K562 (cell line): ENCODE results near the gene TBC1D2.

ENCODE experiments used
- CCAR2 ChIP-seq: fragments of 200-400 bp; formaldehyde crosslinking; IDR thresholded peaks from 2 replicates; pipeline ENCODE4 v1.6.1; 2017; ENCODE audit warnings: mild to moderate bottlenecking, low read depth, low read length
- PRDM10 ChIP-seq: fragments of 450-650 bp; IDR thresholded peaks from 2 replicates; pipeline ENCODE4 v1.6.1; 2018; ENCODE audit not compliant: partially characterized antibody
- ZNF3 ChIP-seq: fragments of 250-450 bp; sonication (Bioruptor Pico); IDR thresholded peaks from 2 replicates; pipeline ENCODE4 v1.5.0; 2021; ENCODE audit warnings: mild to moderate bottlenecking, moderate library complexity

- TF ChIP-seq ZNF3 (CRISPR knock-in tag) (no peak), PRDM10 (no peak), CCAR2 (no peak)
Observed at GRCh38 chr9:98285446-98285845, 30.0 kb upstream of the TBC1D2 start.
